DOHH2 (cell line): ENCODE measurements around the gene FAM53B.
A peak's percentile ranks its signal among the peaks of the same experiment; 100 is the strongest.

Experiments used
- H3F3A ChIP-seq: fragments of 200-600 bp; sonication (generic), shearing (Covaris generic); 2 replicates; pipeline ENCODE4 v1.6.0; 2016; ENCODE audit warnings: antibody characterized with exemption, mild to moderate bottlenecking; ENCODE audit not compliant: control insufficient read depth, insufficient read depth
- H3K27ac ChIP-seq: fragments of 200-600 bp; sonication (generic); 2 replicates; pipeline ENCODE4 v1.5.1; 2014; ENCODE audit warnings: low read depth, mild to moderate bottlenecking, low read length, moderate library complexity
- H3K27me3 ChIP-seq: fragments of 200-600 bp; sonication (generic); 2 replicates; pipeline ENCODE4 v1.6.1; 2014; ENCODE audit warnings: mild to moderate bottlenecking, low read length, mixed read lengths; ENCODE audit not compliant: control insufficient read depth
- H3K36me3 ChIP-seq: fragments of 200-600 bp; sonication (generic); 2 replicates; pipeline ENCODE4 v1.6.1; 2014; ENCODE audit warnings: mild to moderate bottlenecking, low read length, moderate library complexity, mixed read lengths; ENCODE audit not compliant: control insufficient read depth
- H3K4me1 ChIP-seq: fragments of 200-600 bp; sonication (generic); 2 replicates; pipeline ENCODE4 v1.6.1; 2014; ENCODE audit warnings: mild to moderate bottlenecking, low read length, mixed read lengths; ENCODE audit not compliant: control insufficient read depth
- H3K4me2 ChIP-seq: fragments of 200-600 bp; sonication (generic); 2 replicates; pipeline ENCODE4 v1.6.0; 2014; ENCODE audit warnings: mild to moderate bottlenecking, low read length, moderate library complexity
- H3K4me3 ChIP-seq: fragments of 200-600 bp; sonication (generic); 2 replicates; pipeline ENCODE4 v1.5.1; 2014; ENCODE audit warnings: mild to moderate bottlenecking, low read length, mixed read lengths
- H3K79me2 ChIP-seq: fragments of 200-600 bp; sonication (generic); 2 replicates; pipeline ENCODE4 v1.6.1; 2014; ENCODE audit warnings: mild to moderate bottlenecking, low read length, mixed read lengths; ENCODE audit not compliant: control insufficient read depth
- H3K9me2 ChIP-seq: fragments of 200-600 bp; sonication (generic); replicated peaks from 2 replicates; pipeline ENCODE4 v1.6.1; 2014; ENCODE audit warnings: mild to moderate bottlenecking, low read length, mixed read lengths; ENCODE audit not compliant: control insufficient read depth
- H3K9me3 ChIP-seq: fragments of 200-600 bp; sonication (generic); 2 replicates; pipeline ENCODE4 v1.6.1; 2014; ENCODE audit warnings: antibody characterized with exemption, low read length, mixed read lengths; ENCODE audit not compliant: control insufficient read depth, insufficient read depth
- H4K20me1 ChIP-seq: fragments of 200-600 bp; sonication (generic); 2 replicates; pipeline ENCODE4 v1.6.0; 2014; ENCODE audit warnings: low read depth, mild to moderate bottlenecking, antibody characterized with exemption, low read length, moderate library complexity; ENCODE audit not compliant: control insufficient read depth, insufficient read depth
- CTCF ChIP-seq: fragments of 200-600 bp; sonication (generic); IDR thresholded peaks from one replicate; pipeline ENCODE4 v1.5.1; 2014; ENCODE audit warnings: antibody characterized with exemption, mild to moderate bottlenecking, low read depth, low read length; ENCODE audit not compliant: poor library complexity, severe bottlenecking
- EZH2phosphoT487 ChIP-seq: fragments of 200-600 bp; sonication (generic); IDR thresholded peaks from 2 replicates; pipeline ENCODE4 v1.6.1; 2017; ENCODE audit warnings: borderline replicate concordance, mild to moderate bottlenecking, antibody characterized with exemption, low read length, moderate library complexity, mixed read lengths

FAM53B gene

GRCh38 chr10:124717911-124718741 is 26.1 kb downstream of the FAM53B start:
- Histone ChIP-seq H3K9me3 (no peaks in the 10 kb centered on the region), H3F3A (peaks cover 16% of the 10 kb centered on the region), H3K27ac (peak overlapping the region; percentile 10; the same call in 1 of the 2 replicates), H3K4me1 (peaks cover 68% of the 10 kb centered on the region), H3K79me2 (peaks cover 94% of the 10 kb centered on the region), H3K4me3 (no peak overlapping the region), H4K20me1 (peaks cover 22% of the 10 kb centered on the region), H3K27me3 (no peaks in the 10 kb centered on the region), H3K36me3 (peaks cover 18% of the 10 kb centered on the region), H3K4me2 (peak overlapping the region; percentile 72), H3K9me2 (no peaks in the 10 kb centered on the region)
- TF ChIP-seq CTCF (no peak), EZH2phosphoT487 (no peak)

- peaks cover 18% of the 10 kb centered on the region for H3K36me3 ChIP-seq
- peaks cover 94% of the 10 kb centered on the region for H3K79me2 ChIP-seq
- peaks cover 9% of the 10 kb centered on the region for H3F3A ChIP-seq
- H3K4me3 ChIP-seq, result no peak overlapping the region
- no peak overlapping the region for H3K4me2 ChIP-seq
- TF ChIP-seq CTCF (no peak), EZH2phosphoT487 (no peak)
- peaks cover 59% of the 10 kb centered on the region for H3K4me1 ChIP-seq
- no peak overlapping the region for H3K27ac ChIP-seq
- H3K27me3 ChIP-seq, result no peaks in the 10 kb centered on the region
- H4K20me1 ChIP-seq, result peaks cover 17% of the 10 kb centered on the region
- no peaks in the 10 kb centered on the region for H3K9me2 ChIP-seq
- H3K9me3 ChIP-seq, result no peaks in the 10 kb centered on the region
Observed at GRCh38 chr10:124717041-124717757, 27.0 kb downstream of the FAM53B start.

- Histone ChIP-seq H4K20me1 (peaks cover 17% of the 10 kb centered on the region), H3K9me2 (no peaks in the 10 kb centered on the region), H3K4me3 (no peak overlapping the region), H3K27me3 (no peaks in the 10 kb centered on the region), H3K9me3 (no peaks in the 10 kb centered on the region), H3K4me2 (no peak overlapping the region), H3K4me1 (peaks cover 51% of the 10 kb centered on the region), H3K27ac (no peak overlapping the region), H3K79me2 (peaks cover 94% of the 10 kb centered on the region), H3K36me3 (peaks cover 18% of the 10 kb centered on the region), H3F3A (peaks cover 4% of the 10 kb centered on the region; the same call in 1 of the 2 replicates)
- TF ChIP-seq EZH2phosphoT487 (no peak), CTCF (no peak)
Observed at GRCh38 chr10:124716369-124716768, 27.8 kb downstream of the FAM53B start.
